G401.6 (cell line): ENCODE measurements around the gene THSD4.
"Not testable (repeated sequence)": the region's sequence is repeated elsewhere in the genome, so short reads cannot be mapped to it uniquely, and the experiment has no call there.

Experiments
- FAIRE-seq: peaks from 2 replicates; lab custom pipeline; 2012; peaks lifted over from hg19 to GRCh38; lab: Jason Lieb, UNC

Gene THSD4

DNA sequence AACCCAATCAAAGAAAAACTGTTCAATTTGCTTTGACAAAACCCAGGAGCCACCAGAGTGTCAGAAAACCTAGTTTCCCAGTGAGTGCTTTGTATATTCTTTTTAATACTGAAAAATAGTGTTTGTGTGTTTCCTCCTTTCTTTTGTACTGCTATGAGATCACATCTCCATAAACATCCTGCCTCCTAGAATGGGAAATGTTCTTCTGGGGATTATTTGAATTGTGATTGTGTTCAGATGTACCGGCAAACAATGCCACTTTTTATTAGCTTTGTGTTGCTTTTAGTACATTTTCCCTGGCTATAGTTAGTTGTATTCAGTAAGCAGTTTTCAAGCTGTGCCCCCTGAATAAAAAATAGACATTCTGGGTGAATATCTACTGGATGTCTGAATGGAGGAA lies 547.0 kb downstream of the THSD4 start:
- no peak for FAIRE-seq

DNA sequence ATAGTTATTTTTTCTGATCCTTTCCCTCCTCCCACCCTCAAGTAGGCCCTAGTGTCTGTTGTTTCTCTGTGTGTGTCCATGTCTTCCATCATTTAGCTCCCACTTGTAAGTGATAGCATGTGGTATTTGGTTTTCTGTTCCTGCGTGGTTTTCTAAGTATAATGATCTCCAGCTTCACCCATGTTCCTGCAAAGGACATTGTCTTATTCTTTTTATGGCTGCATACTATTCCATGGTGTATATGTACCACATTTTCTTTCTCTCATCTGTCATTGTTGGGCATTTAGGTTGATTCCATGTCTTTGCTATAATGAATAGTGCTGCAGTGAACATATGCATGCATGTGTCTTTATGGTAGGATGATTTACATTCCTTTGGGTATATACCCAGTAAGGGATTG lies 549.4 kb downstream of the THSD4 start:
- FAIRE-seq = no peak

DNA sequence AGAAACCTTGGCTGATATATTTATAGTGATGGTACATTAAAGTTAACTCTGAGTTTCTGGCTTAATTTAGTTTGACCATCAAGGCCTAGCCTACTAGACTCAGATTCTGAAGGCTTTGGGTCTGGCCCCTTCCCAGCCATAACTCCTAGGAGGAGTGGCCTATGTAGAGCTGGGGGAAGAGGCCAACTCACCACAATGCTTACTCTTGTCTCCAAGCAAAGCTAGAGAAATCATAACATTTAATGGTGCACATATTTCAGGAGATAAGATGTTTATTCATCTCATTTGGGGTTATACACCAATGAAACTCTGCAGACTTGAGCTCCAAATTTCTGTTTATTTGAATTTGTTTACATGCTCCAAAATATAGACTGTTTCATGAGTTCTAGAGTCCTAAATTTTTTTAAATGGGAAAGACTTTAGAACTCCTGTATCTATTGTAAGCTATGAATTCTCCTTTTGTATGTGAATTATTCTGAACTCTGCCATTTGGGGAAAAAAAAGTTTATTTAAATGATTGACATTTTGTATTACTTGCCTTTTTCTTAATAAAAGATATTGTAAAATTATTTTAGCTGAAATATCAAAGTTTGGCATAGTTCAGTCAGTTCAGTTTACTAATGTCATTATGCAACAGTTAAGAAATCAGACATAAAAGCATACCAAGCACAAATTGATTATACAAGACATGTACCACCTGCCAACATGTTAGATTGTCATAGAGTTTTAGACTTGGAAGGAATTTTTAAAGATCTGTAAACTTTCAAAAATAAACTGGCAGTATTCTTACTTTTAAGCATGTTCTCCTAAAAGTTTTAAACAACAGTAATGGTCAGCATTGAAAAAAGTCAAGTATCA lies 551.7 kb downstream of the THSD4 start:
- no peak for FAIRE-seq

DNA sequence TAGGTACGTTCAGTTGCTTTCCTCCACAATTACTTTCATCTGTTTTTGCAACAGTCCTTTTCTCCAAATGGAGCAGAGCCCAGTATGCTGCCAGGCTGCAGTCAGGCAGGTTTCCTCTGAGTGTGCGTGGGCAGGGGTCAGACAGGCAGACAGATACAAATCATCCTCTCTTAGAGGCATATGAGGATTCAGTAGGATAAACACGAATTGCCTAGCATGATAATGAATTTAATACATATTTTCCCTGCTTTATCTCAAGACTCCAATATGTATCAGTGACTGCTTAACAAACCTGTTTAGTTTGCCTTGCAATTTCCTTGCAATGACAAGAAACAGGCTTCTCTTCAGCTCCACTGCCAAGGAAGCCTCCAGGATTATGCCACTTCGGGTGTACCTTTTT lies 554.4 kb downstream of the THSD4 start:
- no peak for FAIRE-seq

DNA sequence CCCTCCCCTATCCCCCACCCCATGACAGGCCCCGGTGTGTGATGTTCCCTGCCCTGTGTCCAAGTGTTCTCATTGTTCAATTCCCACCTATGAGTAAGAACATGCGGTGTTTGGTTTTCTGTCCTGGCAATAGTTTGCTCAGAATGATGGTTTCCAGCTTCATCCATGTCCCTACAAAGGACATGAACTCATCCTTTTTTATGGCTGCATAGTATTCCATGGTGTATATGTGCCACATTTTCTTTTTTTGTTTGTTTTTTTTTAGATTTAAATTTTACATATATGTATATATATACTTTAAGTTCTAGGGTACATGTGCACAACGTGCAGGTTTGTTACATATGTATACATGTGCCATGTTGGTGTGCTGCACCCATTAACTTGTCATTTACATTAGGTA lies 555.0 kb downstream of the THSD4 start:
- not testable (repeated sequence) for FAIRE-seq

DNA sequence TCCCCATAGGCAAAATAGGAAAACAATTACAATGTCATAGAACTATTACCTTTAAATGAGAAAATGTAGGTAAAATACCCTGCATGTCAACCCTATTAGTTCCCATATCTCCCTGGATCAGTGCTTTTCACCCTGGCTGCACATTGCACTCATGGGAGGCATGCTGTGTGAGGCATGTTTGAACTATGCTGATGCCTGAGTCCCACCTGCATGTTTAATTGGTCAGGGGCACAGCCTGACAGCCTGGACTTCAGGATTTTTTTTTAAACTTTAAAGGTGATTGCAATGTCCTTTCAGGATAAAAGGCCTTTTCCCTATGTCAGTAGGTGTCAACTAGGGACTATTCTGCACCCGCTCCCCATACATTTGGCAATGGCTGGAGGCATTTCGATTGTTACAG lies 559.1 kb downstream of the THSD4 start:
- no peak for FAIRE-seq

DNA sequence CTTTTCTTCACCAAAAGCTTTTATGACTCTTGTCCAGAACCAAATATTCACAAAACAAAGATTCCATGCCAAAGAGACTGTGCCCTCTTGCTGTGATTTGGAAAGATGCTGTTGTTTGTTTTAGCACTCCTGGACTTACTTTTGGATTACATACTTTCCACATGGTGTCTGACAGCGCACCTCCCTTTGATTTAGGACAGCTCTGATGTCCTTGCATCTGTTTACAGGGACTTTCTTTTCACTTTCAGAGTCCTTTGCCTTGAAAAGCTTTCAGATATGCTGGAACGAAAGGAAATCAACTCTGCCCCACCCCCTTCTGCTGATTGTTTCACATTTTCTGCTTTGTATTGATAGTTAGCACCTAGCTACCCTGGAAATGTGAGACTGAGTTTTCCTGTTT lies 562.1 kb downstream of the THSD4 start:
- no peak for FAIRE-seq

DNA sequence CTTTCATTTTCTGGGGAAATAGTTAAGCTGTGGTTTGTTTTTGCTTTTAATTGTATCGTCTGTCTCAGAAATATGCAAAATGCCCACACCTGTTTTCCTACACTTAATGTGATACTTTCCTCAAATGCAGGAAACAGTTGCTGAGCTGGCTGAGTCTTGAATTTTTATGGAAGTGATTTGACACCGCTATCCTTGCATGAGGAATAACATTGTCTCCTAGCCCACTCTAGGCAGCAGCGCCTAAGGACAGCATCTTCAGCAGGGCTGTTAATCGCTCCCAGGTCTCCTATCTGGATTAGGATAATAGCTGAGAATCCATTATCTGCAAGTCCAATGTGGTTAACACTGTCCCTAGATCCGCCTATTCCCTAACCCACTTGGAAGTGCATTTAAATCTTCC lies 562.5 kb downstream of the THSD4 start:
- no peak for FAIRE-seq

DNA sequence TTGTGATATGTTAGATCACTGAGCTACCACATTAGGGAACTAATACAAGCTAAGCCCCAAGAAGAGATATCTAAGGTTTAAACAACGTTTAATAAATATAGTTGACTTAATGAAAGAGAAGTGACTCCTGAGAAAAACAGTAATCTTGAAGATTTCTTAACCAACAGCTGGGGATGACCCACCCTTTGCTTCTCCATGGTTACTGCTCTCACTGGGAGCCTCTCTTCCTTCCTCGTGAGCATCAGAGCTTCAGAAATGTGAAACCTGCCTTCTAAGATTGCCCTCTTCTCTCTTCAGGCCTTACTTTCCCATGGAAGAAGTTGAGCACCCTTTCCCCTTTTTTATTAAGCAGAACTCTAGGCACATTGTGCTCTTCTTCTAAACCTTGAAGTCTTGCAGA lies 562.9 kb downstream of the THSD4 start:
- FAIRE-seq = no peak

DNA sequence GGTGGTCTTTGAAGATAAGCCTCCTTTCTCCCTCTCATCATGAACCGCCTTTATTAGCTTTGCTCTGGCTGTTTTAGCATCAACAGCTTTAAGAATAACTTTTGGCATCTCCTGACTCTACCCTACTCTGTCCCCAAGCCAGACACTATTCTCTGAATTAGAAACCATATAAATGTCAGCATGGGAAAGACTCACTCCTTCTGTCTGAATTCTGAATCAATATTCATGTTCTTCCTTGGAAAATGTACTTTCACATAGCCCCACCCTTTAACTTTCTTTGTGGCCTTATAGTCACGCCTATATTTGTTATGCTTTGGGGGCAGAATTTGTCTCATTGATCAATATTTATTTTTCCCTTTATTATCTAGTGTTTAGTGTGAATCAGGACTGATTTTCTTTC lies 563.3 kb downstream of the THSD4 start:
- no peak for FAIRE-seq

DNA sequence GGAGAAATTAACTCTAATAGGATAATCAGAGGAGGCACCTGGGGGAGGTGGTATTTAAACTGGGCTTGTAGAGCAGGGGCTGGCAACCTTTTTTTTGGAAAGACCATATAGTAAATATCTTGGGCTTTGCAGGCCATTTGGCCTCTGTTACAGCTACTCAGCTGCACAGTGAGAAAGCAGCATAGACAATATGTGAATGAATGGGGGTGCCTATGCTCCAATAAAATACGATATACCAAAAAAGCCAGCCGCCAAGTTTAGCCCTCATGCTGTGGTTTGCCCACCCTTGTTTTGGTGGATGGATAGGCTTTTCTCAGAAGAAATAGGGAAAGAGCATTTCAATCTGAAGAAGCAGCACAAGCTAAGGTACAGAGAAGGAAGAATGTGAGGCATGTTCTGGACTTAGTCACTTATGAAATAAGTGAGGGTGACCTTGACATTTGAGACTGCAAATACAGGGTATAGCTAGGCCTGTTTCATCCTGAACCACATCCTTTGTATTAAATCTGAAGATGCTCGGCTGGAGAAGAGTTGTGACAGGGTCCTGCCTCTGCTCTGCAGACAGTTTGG lies 564.0 kb downstream of the THSD4 start:
- FAIRE-seq = no peak

DNA sequence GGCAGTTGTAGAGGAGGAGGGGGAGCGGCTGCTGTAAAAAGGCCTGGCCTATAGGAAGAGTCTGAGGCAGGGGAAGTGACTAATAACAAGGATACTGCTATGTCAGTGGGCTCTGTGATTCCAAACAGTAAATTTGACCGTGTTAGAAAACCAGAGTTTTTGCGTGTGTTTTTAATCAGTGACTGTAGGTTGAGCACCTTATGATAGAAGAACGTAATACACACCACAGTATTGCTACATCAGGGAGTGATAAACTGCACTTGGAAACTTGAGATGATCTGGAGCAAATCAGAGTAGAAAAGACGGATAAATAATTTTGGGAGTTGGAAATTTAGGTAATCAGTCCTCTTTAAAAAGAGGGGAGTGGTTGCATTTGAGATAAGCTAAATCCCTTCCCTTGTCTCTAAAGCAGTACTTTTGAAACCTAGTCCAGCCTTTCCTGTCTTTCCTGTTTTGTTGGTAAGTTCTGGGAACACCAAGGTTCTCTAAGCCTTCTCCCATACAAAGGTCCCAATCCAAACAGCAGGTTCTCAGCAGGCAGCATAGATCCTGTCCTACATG lies 564.6 kb downstream of the THSD4 start:
- FAIRE-seq = no peak

DNA sequence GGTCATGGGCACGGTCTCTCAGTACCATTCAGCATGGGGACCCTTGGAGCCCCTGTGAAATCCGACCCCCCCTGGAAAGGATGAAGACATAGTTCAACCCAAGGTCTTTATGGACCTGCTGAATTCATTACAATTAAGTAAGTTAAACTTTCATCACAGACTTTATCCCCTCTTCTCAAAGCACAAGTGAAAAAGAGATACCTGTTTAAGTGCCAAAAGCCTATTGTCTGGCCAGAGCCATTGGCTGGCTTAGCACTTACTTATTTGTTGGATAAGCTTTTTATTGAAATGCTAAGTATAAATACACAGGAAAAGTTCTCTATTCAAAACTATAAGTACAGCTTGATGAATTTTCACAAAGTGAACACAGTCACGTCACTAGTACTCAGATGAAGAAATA lies 566.7 kb downstream of the THSD4 start:
- FAIRE-seq = no peak

DNA sequence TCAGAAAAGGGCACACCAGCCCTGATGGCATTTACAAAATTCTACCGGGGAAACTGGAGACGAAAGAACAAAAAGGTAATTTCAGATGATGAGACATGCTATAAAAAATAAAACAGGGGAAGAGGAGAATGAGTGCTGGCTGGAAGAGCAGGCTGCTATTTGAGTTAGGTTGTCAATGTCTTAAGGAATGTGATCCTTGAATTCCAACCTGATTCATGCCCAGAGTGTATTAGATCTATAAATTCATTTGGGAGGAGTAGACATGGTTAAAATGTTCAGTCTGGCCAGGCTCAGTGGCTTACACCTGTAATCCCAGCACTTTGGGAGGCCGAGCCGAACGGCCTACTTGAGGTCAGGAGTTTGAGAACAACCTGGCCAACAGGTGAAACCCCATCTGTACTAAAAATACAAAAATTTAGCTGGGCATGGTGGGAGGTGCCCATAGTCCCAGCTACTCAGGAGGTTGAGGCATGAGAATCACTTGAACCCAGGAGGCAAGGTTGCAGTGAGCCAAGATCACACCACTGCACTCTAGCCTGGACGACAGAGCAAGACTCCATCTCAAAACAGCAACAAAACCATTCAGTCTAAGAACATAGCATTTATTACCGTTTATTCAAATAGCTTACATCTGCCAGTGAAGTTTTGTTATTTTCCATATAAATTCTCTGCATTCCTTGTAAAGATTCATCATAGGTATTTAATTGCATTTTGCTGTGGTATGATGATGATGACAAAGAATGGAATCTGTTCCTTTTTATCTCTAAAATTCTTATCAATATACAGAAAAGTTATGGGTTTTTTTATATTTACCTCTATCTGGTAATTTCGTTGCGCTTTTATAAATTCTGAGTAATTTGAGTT lies 568.4 kb downstream of the THSD4 start:
- no peak for FAIRE-seq

DNA sequence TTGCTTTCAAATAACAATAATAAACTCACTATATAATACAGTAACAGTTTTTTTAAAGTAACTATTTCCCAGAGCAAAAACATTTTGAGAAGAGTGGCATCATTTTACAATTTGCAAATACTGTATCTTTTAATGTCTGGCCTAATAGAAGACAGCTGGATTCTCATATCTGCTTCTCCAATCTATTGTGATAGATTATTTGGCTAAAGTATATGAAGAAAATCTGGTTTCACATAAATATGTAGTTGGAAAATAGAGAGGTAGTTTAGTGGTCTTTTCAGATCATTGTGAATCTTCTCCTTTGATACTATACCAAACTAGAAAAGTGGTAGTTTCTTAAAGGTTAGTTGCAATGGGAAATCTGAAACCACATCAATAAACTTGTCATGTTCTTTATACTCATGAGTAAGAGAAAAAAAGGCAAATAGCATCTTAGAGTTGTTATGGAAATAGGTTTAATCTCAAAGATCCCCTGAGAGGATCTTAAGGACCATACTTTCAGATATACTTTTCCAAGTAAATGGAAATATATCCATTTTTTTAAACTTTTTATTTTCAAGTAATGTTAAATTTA lies 570.2 kb downstream of the THSD4 start:
- no peak for FAIRE-seq

DNA sequence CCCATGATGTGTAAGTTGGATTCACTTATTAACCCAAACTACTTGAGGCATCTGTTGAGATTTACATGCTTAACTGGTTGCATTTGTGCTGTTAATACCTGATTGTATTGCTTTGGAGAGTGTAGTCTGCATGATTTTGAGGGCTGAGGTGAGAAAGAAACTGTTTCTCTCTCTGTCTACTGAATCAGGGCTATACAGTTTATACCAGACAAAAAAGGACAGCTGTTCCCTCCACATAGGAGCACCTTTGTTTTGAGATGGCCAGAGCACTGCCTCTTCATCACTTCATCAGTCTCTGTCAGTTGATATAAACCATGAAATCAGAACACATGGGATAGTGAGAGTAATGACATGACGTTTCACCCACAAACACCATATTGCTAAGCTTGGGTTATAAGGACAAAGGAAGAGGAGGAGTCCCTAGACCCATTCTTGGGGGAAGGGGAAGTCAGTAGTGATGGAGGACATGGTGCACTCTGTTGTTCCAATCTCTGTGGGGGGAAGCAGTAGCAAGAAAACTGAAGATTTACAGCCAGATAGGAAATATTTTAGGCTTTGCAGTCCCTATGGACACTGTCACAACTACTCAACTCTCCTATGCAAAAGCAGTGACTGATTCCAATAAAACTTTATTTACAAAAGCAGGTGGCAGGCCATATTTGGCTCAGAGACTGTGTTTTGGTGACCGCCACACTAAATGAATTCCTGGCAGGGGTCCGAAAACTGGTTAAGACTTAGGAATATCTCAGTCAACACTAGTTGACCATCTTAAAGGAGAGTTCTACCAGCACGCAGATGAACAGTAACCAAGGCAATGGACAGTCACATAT lies 571.2 kb downstream of the THSD4 start:
- no peak for FAIRE-seq

DNA sequence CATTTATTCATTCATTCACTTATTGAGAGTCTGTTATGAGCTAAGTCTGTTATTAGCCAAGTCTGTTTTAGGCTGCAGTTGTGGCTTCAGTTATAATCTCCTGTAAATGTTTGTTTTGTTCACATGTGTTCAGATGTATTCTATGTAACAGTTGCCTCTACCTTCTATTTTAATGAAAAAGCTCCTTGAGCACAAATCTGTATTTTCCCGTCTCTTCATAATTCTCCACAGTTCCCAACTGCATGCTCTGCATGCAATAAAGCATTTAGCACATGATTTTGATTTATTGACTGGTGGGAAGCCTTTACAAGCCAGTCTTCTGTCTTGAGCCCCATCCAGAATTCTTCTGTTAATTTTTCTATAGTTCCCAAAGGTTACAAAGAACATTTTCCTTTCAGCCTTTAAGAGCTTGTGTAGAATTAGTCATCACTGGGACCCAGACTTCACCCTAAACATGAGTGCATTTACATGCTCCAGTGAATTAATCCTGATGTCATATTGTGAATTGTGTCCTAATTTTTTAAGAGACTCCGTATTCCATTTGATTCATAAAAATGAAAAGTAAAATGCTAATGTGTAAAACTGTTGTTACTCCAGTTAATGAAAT lies 572.7 kb downstream of the THSD4 start:
- no peak for FAIRE-seq

DNA sequence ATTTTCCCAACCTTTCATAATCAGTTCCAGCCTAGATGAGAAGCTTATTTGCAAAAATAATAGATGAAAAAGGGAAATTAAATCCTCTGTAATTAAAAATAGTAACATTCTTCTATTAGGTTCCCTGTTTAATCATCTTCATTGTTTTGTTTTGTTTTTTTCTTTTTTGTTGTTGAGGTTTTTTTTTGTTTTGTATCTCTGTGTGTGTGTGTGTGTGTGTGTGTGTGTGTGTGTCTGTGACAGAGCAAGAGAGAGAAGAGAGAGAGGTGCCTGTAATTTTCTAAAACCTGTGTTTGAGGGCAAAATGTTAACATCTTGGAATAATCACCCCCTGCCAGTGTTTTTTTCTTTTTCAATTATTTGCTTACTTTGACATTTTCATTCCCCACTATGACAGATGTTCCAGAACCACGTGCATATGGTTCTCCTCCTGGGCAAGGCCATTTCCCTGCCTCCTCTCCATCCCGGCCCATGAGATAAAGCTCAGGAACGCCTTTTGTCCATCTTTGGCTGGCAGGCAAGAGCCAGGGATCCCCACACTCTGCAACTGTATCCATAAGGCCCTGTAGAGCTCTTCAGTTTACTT lies 573.3 kb downstream of the THSD4 start:
- no peak for FAIRE-seq

DNA sequence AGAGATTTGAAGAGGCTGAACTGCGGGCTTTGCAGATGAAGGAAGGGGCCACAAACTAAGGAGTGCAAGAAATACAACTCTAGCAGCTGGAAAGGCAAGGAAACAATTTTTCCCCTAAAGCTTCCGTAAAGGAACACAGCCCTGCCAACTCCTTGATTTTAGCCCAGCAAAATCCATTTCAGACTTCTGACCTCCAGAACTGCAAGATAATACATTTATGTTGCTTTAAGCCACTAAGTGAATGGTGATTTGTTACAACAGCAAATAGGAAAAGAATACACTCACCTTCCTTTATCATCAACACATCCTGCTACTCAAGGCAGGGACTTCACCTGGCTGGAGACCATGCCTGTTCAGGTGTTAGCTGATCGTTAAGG lies 575.8 kb downstream of the THSD4 start:
- FAIRE-seq = no peak

DNA sequence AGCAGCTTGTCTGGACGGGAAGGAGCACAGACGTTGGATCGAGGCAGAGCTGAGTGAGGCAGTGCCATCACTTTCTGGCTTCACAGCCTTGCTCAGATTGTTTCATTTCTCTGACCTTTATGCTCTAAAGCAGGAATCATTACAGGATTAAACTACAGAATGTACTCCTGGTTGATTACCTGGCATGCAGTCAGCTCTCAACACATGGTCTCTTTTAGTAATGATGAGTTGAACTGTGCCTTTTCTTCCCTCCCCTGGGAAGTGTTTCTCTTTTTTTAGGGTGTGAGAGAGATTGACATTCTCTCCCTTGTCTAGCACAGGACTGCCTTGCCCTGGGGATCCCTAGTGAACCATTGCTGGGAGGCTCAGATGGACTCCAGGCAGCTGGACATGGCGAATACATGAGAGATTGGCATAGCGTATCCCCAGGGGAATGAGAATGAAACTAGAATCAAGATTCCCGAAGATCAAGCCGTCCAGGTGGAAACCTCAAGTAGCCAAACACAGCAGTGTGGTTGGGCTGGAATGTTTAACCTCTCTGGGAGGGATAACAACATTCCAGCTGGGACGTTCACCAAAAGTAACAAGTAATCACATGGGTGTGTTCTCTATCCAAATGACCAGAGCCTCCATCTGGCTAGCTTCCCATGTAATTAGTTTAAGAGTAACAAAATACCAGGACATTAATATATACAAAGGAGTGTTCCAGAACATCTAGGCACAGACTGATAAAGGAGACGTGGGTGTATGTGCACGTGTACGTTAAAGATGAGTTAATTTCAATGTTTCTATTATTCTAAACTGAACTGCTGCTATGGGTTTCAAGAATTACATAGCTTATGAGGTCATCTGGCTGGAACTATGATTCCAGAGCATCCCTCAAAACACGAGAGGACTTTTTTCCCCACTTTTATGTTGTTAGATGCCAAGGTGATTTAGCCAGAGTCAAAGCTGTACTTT lies 576.5 kb downstream of the THSD4 start:
- FAIRE-seq = no peak
